ENCODE data around the gene ISCU. TPM values are rescaled to one million over a fixed set of nuclear protein-coding genes. Genes with fewer than 3 reads are reported as not detected.

Gene ISCU
- polyA plus RNA-seq, 1 donor (not counting 4 experiments of a cell fraction or from before 2014, with no cell fraction given), result 106 TPM

DNA sequence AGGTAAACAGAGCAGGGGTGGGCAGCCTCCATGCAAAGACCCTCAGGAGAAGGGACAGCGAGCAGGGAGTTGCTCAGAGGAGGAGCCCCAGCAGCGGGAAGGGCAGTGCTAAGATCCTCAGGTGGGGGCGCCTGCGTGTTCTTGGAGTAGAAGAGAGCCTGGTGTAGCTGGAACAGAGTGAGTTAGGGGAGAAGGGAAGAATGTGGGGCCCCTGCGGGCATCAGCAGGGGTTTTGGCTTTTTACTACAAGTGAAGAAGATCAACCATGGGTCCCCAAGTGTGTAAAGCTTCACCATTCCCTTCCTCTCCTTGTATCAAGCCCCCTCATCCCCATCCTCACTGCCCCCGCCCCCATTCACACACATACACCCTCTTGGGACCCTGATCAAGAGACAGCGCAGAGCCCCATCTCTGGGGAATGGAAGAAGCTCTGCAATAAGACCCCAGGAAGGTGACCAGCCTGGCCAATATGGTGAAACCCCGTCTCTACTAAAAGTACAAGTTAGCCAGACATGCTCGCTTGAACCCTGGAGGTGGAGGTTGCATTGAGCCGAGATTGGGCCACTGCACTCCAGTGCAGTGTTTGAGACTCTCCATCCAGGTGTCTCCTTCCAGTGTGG lies 45.7 kb downstream of the ISCU start:
- Histone ChIP-seq H3K9me1 (ENCODE audit: control insufficient read depth, extremely low read depth, insufficient read depth, low read length) (no peaks in the 10 kb centered on the region), H3K27ac (ENCODE audit: control insufficient read depth, insufficient read depth, low read length) (no peak overlapping the region), H4K20me1 (ENCODE audit: control insufficient read depth, extremely low read depth, insufficient read depth, low read length) (no peaks in the 10 kb centered on the region), H3K4me1 (ENCODE audit: control insufficient read depth, extremely low read depth, insufficient read depth, low read length) (peaks cover 6% of the 10 kb centered on the region), H3K27me3 (ENCODE audit: control insufficient read depth, extremely low read depth, insufficient read depth, low read length) (peaks cover 10% of the 10 kb centered on the region), H2AFZ (ENCODE audit: control insufficient read depth, low read length) (no peak overlapping the region), H3K79me2 (ENCODE audit: control insufficient read depth, insufficient read depth, low read length) (no peaks in the 10 kb centered on the region), H3K9me3 (ENCODE audit: control insufficient read depth, low read depth, low read length) (no peaks in the 10 kb centered on the region), H3K9ac (ENCODE audit: control insufficient read depth, extremely low read depth, insufficient read depth, low read length) (no peak overlapping the region), H3K36me3 (ENCODE audit: control insufficient read depth in 2 of 2, extremely low read depth in 1 of 2, insufficient read depth in 2 of 2, low read length in 2 of 2) (no peaks in the 10 kb centered on the region), H3K4me2 (ENCODE audit: control insufficient read depth, extremely low read depth, insufficient read depth, low read depth, low read length) (no peak overlapping the region), H3K4me3 (ENCODE audit: control insufficient read depth in 2 of 3, extremely low read depth in 1 of 3, insufficient read depth in 2 of 3, low read depth in 1 of 3, low read length in 3 of 3) (no peak overlapping the region)
- dilution Hi-C loops (cut with MboI; ENCODE audit: extremely low pct_ligation_motif_present, low sequenced_read_pairs), result no loop called here
- no peak for DNase-seq (ENCODE audit: low read depth, low spot score)
- TF ChIP-seq, protein P1, sequence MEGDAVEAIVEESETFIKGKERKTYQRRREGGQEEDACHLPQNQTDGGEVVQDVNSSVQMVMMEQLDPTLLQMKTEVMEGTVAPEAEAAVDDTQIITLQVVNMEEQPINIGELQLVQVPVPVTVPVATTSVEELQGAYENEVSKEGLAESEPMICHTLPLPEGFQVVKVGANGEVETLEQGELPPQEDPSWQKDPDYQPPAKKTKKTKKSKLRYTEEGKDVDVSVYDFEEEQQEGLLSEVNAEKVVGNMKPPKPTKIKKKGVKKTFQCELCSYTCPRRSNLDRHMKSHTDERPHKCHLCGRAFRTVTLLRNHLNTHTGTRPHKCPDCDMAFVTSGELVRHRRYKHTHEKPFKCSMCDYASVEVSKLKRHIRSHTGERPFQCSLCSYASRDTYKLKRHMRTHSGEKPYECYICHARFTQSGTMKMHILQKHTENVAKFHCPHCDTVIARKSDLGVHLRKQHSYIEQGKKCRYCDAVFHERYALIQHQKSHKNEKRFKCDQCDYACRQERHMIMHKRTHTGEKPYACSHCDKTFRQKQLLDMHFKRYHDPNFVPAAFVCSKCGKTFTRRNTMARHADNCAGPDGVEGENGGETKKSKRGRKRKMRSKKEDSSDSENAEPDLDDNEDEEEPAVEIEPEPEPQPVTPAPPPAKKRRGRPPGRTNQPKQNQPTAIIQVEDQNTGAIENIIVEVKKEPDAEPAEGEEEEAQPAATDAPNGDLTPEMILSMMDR (optimal IDR thresholded peaks at IDR 0.05 in 1 of 3, IDR thresholded peaks at IDR 0.05 in 1 of 3, conservative IDR thresholded peaks at IDR 0.05 in 1 of 3; ENCODE audit: extremely low read depth in 1 of 3, insufficient read depth in 2 of 3, low read length in 3 of 3), result no peak
- no peak for TF ChIP-seq EZH2 (IDR thresholded peaks at IDR 0.05; ENCODE audit: low read length)
- no peak for FAIRE-seq

DNA sequence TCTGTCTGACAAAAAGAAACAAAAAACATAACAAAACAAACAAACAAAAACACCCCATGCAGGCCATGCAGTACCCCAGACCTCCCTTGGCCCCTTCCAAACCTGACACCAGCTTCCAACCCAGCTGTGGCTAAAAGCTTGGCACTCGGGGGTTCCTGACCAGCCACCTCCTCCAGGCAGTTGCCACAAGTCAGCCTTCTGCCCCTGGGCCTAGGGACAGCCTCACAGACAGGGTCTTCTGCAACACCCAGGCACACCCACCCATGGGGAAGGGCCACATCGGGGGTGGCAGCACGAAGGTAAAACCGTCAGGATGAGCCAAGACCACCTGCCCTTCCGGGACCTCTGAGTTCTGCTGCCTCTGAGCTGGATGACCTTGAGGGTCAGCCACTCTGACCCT lies 46.2 kb downstream of the ISCU start:
- FAIRE-seq (no peak), DNase-seq (ENCODE audit: low read depth, low spot score) (no peak)
- H3K27me3 ChIP-seq (ENCODE audit: control insufficient read depth, extremely low read depth, insufficient read depth, low read length), result peaks cover 10% of the 10 kb centered on the region
- no peak overlapping the region for H3K9ac ChIP-seq (ENCODE audit: control insufficient read depth, extremely low read depth, insufficient read depth, low read length)
- no peak overlapping the region for H3K27ac ChIP-seq (ENCODE audit: control insufficient read depth, insufficient read depth, low read length)
- TF ChIP-seq, protein P1 (optimal IDR thresholded peaks at IDR 0.05 in 1 of 3, IDR thresholded peaks at IDR 0.05 in 1 of 3, conservative IDR thresholded peaks at IDR 0.05 in 1 of 3; ENCODE audit: extremely low read depth in 1 of 3, insufficient read depth in 2 of 3, low read length in 3 of 3), result no peak
- TF ChIP-seq EZH2 (IDR thresholded peaks at IDR 0.05; ENCODE audit: low read length), result no peak
- no peaks in the 10 kb centered on the region for H3K79me2 ChIP-seq (ENCODE audit: control insufficient read depth, insufficient read depth, low read length)
- H2AFZ ChIP-seq (ENCODE audit: control insufficient read depth, low read length), result no peak overlapping the region
- H3K36me3 ChIP-seq (ENCODE audit: control insufficient read depth in 2 of 2, extremely low read depth in 1 of 2, insufficient read depth in 2 of 2, low read length in 2 of 2), result no peaks in the 10 kb centered on the region
- H3K4me1 ChIP-seq (ENCODE audit: control insufficient read depth, extremely low read depth, insufficient read depth, low read length), result peaks cover 6% of the 10 kb centered on the region
- dilution Hi-C loops (cut with MboI; ENCODE audit: extremely low pct_ligation_motif_present, low sequenced_read_pairs), result no loop called here
- H4K20me1 ChIP-seq (ENCODE audit: control insufficient read depth, extremely low read depth, insufficient read depth, low read length), result no peaks in the 10 kb centered on the region
- no peak overlapping the region for H3K4me2 ChIP-seq (ENCODE audit: control insufficient read depth, extremely low read depth, insufficient read depth, low read depth, low read length)
- H3K4me3 ChIP-seq (ENCODE audit: control insufficient read depth in 2 of 3, extremely low read depth in 1 of 3, insufficient read depth in 2 of 3, low read depth in 1 of 3, low read length in 3 of 3), result no peak overlapping the region
- no peaks in the 10 kb centered on the region for H3K9me1 ChIP-seq (ENCODE audit: control insufficient read depth, extremely low read depth, insufficient read depth, low read length)
- no peaks in the 10 kb centered on the region for H3K9me3 ChIP-seq (ENCODE audit: control insufficient read depth, low read depth, low read length)

Data from keratinocyte (primary cell).